Endometrial microvascular endothelial cells (primary cell): ENCODE measurements around the gene BCL2. TPM values are rescaled to one million over a fixed set of nuclear protein-coding genes. Genes with fewer than 3 reads are reported as not detected.

Experiments used
- in situ Hi-C: cut with HindIII; loops from 2 replicates; pipeline ENCODE4 v1.10.0; 2017; ENCODE audit warnings: low sequenced_read_pairs, low pct_unique_long_range_greater_than_20kb; ENCODE audit errors: inconsistent ontology term
- total RNA-seq: library from RNA; depleted of rRNA; stranded (reverse); fragments of >200 nt; gene quantifications from one replicate; pipeline ENCODE4 v1.2.3, GENCODE V29; 2015; ENCODE audit errors: inconsistent ontology term

The BCL2 gene
- total RNA-seq, 1 donor from 2014 or later = 0.56 TPM

DNA sequence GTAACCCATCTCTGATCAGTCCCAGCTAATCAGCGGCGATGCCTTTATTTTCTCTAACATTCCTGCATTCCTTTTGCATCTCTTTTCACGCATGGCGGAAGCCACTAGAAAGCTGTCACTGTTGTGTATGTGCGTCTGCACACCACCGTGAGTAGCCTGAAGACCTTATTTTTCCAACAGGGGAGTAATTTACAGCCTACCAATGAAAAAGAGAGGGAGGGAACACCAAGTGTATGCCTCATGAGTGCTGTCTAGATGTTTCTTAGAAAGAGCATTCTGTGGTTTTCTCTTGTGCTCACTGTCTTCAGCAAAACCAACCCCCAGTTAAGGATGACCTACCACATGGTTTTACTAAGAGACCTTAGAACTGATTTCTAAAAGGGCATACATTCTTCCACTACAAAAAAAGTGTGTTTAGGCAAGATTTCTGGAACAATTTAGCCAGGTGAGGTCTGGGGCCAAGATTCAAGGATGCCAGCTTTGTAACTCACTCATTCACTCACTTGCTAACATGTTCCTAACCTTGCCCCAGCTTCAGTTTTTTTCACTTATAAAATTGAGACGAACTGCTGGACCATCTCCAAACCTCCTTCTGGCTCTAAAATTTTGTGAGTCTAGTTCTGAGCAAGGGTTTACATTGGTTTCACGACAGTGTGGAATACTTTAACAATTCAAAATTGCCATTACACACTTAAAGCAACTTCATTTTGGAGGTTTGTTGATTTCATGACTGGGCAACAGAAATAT is 51.4 kb downstream of the BCL2 start:
- in situ Hi-C loops = no loop called here

DNA sequence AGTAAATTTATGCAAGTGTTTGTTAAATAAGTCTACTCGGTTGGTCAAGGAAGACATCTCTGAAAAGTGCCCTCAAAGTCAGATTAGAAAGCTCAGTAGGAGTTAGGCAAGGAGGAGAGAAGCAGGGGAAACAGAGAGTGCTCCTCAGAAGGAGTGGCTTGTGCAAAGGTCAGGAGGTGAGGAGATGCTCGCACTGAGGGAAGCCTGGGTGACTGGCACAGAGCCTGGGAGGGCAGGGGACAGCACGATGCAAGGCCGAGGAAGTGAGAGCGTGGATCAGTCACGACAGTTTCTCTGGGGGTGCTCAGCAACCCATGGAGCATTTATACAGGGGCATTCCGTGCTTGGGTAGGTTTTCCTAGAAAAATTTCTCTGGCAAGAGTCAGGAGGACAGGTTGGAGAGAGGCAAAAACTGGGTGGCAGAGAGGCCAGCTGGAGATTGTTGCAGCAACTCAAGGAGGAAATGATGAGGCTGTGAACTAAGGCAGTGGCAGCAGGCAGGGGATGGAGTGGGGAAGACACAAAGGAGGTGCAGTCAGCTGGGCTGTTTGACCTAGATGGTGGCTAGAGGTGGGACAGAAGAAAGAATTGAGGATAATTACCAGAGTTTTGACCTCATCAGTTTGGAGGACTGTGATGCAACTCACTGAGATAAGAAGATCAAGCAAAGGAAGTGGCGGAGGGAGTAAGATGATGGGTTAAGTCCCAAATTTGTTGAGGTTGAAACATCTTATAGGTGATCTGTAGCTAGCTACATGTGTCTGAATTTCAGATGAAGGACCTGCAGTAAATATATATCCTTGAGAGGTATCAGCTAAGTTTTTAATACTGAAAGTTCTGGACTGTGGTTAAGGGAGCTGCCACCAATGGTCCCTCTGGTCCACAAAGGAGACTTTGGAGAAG is 52.4 kb downstream of the BCL2 start:
- in situ Hi-C loops = no loop called here

DNA sequence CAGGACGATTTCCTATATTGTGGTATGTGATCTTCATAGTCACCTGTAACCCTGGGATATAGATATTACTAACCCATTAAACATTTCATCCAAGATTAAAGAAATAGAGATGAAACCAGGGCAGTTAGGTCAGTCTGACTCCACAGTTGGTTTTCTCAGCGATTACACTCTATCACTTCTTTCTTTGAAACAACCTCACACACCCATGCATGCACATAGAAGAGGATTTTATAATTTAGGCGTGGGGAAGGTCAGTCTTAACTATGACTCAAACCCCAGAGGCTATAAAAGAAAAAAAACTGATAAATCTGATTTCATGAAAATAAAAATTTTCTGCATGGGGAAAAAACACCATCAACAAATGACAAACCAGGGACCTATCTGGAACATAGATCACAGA is 54.2 kb downstream of the BCL2 start:
- in situ Hi-C loops = no loop called here

DNA sequence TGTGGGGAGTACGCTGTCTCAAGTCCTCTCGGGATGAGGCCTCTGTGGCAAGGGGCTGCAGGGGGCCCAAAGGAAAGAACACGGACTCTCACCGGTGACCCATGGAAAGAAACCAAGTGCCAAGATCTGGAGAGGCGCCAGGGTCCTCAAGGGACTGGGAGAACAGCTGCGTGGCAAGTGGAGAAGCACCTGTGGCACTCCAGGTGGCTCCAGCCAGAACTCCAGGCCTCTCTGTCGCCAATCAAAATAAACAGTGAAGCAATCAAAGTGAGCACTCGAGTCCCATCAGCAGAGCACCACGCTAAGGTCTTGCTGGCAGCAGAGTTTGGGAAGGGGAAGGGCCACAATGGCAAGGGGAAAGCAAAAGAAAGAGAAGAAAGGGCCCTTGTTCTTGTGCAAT is 54.7 kb downstream of the BCL2 start:
- in situ Hi-C loops = no loop called here

DNA sequence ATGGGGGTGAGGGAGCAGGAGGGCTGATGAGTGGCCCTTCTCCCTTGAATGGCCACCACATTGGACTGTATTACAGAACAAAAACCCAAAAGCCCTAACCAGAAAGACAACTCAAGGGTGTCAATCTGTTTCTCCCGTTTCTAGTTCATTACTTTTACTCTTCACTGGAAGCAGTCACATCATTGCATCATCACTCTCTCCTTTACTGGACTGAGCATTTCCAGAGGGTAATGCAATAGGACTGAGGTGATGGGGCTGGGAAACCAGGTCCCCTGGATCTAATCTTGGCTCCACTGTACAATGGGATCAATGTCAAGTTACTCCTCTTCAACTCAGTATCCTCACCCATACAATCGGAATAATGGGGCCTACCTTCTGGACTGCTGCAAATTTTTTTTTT is 56.1 kb downstream of the BCL2 start:
- in situ Hi-C loops = no loop called here

DNA sequence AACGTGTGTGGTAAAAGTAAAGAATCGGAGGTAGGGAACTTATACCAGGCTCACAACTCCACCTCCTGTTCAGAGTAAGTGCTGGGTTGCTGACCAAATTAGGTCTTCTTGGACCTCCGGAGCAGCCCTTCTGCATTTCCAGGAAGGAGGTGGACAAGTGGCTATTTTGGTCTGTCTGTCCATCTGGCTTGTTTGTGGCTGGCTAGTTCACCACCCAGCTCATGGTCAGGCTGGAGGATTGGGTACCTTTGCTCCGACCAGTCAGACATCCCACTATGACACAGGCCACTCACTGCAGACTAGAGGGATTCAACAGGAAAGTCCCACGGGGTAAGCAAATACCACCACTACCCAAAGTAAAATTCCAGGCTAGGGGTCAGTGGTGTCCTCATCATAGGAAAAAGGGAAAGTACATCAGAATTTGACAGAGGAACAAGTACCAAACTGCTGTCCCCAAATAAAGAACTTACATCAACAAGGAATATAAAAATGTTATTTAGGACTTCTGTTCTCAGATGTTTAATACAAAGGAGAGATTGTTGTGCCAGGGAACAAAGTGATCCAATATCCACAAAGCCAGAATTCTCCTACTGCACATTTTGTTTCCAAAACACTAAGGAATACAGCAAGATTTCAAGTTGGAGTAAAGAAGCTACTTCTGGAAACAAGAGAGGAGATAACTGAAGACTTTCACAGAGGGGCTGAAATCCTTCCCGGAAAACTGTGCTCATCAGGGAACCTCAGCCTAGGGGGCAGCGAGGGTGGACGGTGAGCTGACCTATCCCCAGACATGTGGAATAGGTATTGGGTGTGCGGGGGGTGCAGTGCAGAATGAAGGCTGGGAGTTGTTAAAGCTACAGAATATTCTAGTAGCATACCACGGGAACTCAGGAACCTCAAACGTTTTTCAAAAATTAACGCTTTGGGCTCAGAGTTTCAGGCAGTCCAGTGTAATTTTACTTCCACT is 56.9 kb downstream of the BCL2 start:
- in situ Hi-C loops = no loop called here

DNA sequence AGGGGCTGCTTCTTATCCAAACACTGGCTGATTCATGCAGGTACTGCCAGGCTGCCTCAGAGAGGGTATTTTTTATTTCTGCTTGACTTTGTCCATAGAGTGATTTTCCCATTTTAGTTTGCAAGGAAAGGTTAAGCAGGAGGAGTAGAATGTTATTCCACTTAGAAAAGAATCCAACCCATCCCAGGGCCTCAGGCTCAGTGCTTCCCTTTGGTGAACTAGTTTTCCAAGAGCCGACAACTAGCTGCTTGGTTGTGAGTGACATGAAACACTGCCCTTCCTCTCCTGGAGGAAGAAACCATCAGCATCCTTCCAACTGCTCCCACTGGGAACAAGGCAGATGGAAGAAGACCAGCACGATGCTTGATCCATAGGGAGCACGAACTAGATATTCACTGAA is 58.5 kb downstream of the BCL2 start:
- in situ Hi-C loops = no loop called here

DNA sequence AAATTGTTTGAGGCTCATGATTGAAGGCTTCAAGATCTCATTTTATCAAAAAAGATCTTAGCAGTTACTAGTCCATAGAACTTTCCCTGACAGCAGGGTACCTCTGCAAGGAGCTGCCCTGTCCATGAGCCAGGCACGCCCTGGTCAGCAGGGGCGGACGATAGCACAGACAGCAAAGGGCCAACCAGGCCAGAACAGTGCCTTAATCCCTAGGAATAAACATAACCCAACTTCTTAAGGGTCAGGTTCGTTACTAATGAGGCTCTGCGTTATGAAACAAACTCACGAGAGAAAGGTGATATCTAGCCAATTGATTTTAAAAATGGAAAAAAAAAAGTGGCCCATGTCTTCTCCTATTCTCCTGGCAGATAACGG is 59.2 kb downstream of the BCL2 start:
- in situ Hi-C loops = no loop called here

DNA sequence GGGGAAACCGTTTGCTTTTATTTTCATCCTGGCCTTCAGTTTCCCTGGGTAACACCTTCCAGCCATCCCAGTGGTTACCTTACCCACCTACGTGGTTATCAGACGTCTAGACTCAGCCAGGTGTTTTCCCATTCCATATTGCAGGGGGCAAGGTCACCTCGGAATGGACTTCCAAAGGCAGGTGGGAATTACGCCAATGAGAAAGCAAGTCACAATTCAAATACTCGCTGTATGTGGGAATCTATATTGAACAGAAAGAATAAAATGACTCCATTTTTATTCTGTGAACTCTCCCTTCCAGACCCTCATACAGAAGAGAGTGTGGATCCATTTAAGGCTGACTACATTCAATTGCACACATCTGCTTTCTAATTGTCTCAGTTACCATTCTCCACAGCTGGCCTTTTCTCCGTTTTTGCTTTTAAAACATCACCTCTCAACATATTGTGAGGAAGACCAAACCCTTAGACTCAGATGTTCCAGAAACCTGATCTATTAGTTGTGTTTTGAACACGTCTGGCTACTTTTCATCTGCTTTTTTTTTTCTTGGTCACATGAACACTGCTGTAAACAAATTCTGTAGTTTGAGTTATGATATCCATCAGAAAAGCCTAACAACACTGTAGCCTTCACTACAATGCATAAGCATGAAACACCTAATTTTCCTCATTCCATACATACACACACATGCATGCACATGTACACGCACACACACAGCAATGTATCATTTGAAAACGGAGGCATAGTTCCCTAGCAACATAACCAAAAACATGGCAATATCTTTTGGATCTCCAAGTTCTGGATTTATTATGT is 59.8 kb downstream of the BCL2 start:
- in situ Hi-C loops = no loop called here

DNA sequence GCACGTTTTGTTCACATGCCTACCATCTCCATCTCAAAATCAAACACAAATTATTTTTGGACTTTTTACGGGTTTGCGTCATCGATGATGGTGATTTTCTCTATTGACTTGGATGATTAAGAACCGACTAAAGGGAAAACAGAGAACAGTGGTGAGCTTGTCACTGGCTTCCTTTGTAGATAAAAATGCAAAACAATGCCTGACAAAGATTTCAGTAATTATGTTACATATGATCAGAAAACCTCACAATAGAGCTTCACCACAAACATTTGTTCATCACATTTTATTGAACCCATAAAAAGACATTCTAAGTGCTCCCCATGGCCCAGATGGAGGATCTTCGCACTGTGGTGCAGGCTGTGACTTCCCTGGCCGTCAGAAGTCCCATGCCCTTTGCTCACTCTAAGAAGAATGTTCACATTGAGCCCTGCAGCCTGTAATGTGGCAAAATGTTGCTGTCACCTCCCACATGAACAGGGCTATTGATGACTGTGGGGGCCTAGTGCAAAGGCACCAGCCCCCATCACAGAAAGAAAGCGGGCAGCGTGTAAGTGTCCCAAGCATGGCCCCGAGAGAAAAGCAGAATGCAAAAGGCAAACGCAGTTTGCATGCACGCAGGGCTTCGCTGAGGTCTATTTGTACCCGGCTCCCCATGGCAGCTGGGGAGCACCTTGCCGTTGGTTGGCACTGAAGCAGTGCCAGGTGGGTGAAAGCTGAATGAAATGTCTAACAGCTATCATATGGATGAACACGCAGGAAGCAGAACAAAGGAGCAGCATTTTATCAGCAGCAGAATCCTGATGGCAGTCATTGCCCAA is 60.6 kb downstream of the BCL2 start:
- in situ Hi-C loops = no loop called here

DNA sequence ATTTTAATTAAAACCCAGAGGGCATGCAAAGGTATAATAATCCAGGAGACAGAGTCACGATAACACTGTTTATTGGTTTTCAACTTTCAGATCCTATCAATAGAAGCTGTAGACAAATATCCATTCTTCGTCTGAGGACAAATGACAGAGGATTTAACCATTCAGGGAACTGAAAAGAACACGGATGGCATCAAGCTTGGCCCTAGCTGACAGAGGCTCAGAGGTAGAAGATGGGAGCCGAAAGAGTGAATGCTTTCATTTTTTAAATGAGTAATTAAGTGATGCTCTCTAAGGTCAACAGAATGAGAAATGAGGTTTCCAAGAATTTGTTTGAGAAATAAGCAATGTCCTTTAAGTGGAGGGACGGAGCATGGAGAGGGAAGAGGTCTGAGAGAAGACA is 62.1 kb downstream of the BCL2 start:
- in situ Hi-C loops = no loop called here

DNA sequence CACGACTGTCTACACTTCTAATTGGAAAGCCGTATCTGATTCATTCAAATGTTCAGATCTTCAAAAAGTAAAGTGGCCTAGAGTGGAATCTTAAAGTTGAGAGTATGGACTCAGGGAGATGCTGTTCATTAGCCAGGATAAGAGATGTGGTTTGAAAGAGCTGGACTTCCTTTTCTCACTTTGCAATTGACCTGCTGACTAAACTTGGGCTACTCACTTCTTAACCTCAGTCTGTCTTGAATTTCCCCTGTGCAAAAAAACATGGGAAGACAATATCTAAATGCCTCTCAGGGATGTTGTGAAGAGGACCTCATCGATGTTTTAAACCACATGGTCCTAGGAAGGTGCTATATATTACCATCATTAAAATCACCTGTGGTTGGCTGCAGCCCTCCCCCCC is 64.1 kb downstream of the BCL2 start:
- in situ Hi-C loops = no loop called here

DNA sequence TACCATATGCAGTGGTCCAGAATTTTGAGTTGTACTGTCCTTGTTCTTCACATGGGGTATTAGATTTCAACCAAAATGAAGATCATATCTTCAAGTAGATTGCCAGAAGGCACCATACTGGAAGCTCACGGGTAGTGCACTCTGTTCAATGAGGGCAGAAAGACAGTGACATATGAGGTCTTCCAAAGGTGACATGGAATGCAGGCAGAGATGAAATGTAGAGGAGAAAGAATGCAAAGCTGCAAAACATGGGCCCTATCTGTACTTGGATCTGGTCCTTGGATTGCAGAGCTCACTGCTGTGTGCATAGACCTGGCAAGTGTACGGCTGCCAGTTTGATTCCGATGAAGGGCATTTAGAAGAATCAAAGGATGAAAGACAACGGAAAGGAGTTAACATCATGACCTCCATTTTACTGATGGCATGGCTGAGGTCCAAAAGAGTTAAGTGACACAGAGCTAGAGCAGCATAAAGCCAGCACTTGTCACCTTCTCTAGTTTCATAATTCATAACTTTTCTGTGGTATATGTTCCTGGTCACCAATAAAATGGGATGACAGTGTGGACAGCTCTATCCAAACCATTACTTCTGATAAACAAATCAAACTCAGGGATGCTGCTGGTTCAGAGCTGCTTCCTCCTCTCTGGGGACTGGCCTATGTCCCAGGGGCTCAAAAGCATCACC is 64.7 kb downstream of the BCL2 start:
- in situ Hi-C loops = no loop called here

DNA sequence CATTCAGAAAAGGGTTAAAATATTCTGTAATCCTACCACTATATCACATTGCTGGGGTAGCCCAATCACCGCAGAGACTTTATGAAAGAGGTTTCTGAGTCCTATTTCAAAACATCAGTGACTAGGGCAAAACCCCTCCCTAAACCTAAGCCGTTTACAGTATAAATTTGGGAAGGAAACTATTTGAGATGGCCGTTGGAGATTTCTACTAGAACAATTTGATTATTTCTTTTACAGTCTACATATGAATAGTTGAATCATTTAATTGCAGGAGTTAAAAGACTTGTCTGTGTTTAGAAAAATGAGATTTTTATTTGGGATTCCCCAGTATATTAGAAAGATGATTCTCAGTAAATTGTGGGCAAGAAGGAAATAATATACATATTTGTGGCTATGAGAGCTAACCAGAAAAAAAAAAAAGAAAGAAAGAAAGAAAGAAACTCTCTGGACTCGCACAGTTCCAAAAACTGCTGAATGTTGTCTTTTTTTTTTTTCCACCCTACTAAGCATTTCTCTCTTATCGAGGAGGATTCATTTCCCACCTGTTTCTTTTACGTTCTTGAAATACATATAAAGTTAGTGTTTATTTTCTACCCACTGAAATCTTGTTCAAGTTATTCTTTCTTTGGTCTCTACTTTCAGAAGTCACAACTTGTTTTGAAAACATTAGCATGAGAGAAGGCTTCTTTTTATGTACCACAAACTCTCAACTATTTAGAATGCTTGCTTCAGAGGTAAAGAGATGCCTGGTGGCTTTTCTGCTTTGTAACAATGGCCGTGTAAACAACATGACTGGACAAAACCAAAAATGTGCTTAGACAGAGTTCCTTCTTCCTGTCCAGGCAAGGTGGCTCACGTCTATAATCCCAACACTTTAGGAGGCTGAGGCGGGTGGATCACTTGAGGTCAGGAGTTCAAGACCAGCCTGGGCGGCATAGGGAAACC is 65.9 kb downstream of the BCL2 start:
- in situ Hi-C loops = no loop called here

DNA sequence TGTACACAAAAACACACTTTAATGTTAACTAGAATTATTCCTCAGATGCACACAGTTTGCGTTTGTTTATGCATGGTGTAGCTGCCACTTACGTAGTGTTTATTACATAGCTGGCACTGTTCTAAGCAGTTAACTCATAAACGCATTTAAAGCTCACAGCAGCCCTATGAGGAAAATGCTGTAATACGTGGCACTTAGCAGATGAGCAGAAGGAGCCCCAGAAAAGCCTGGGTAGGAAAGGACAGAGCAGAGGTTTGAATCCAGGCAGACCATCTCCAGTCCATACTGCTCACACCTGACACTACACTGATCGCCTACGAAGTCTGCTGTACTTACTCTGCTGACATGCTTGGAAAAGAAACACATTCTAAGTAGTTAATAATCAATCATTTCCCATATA is 66.6 kb downstream of the BCL2 start:
- in situ Hi-C loops = no loop called here

DNA sequence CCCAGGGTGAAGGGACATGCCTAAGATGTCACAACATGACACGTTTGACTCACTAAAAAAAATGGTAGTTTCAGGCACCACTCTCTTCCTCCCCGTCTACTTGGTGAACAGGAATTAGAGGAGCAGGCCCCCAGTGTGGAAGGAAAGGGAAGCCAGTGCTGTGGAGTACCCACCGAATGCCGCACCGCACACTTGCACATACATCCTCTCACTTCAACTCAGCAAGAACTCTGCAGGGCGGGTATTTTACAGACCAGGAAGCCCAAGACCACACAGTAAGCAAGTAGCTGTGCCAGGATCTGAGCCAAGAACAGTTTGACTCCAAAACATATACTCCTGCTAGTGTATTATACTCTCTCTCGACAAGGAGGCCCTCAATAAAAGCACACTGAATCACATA is 69.8 kb downstream of the BCL2 start:
- in situ Hi-C loops = no loop called here
